HG03280 (cell line): ENCODE measurements around the gene ZNF362.

Source experiments
- ATAC-seq: cut with Tn5 transposase; IDR thresholded peaks from one replicate; pipeline ENCODE4 v1.9.1; 2021; ENCODE audit warnings: mild to moderate bottlenecking, moderate library complexity; ENCODE audit not compliant: unreplicated experiment

The ZNF362 gene

GRCh38 chr1:33323663-33324477, 67.6 kb downstream of the ZNF362 start:
- no peak for ATAC-seq

- no peak for ATAC-seq
These were observed 68.6 kb downstream of the ZNF362 start for GRCh38 chr1:33324677-33325575.

- ATAC-seq = no peak
These were observed 70.5 kb downstream of the ZNF362 start for GRCh38 chr1:33326785-33327184.

GRCh38 chr1:33327587-33328325, 71.5 kb downstream of the ZNF362 start:
- ATAC-seq = no peak

GRCh38 chr1:33328817-33329216, 72.5 kb downstream of the ZNF362 start:
- no peak for ATAC-seq

GRCh38 chr1:33329600-33330305, 73.5 kb downstream of the ZNF362 start:
- ATAC-seq = no peak

GRCh38 chr1:33330361-33330890, 74.1 kb downstream of the ZNF362 start:
- ATAC-seq = no peak

- no peak for ATAC-seq
These were observed 74.6 kb downstream of the ZNF362 start for GRCh38 chr1:33330906-33331305.

- no peak for ATAC-seq
These were observed 75.4 kb downstream of the ZNF362 start for GRCh38 chr1:33331444-33332356.

- ATAC-seq = no peak
These were observed 76.1 kb downstream of the ZNF362 start for GRCh38 chr1:33332357-33332789.

- no peak for ATAC-seq
These were observed 76.6 kb downstream of the ZNF362 start for GRCh38 chr1:33332881-33333280.

GRCh38 chr1:33334081-33334552, 77.8 kb downstream of the ZNF362 start:
- no peak for ATAC-seq

GRCh38 chr1:33335020-33335419, 78.7 kb downstream of the ZNF362 start:
- ATAC-seq = no peak

- no peak for ATAC-seq
These were observed 80.3 kb downstream of the ZNF362 start for GRCh38 chr1:33336580-33336979.

GRCh38 chr1:33337441-33337840, 81.1 kb downstream of the ZNF362 start:
- no peak for ATAC-seq

GRCh38 chr1:33338048-33338439, 81.8 kb downstream of the ZNF362 start:
- no peak for ATAC-seq

- no peak for ATAC-seq
These were observed 82.3 kb downstream of the ZNF362 start for GRCh38 chr1:33338440-33339211.

GRCh38 chr1:33339413-33339812, 83.1 kb downstream of the ZNF362 start:
- ATAC-seq = no peak
